GM12878 (cell line): ENCODE data around the gene WNK1. TPM values are rescaled to one million over a fixed set of nuclear protein-coding genes. Genes with fewer than 3 reads are reported as not detected.

ENCODE experiments used
- BMI1 ChIP-seq: fragments of 450-650 bp; IDR thresholded peaks from 2 replicates; pipeline ENCODE4 v1.6.1; 2016; ENCODE audit warnings: mild to moderate bottlenecking, moderate library complexity, borderline replicate concordance
- CBX5 ChIP-seq: sonication (generic); IDR thresholded peaks from 2 replicates; pipeline ENCODE4 v1.6.1; 2016; ENCODE audit warnings: low read depth, moderate library complexity, mild to moderate bottlenecking, inconsistent platforms
- EED ChIP-seq: sonication (generic); IDR thresholded peaks from 2 replicates; pipeline ENCODE4 v1.6.1; 2016; ENCODE audit warnings: antibody characterized with exemption, low read depth
- EGR1 ChIP-seq, 2 experiments: IDR thresholded peaks; 1 replicate in 1 of 2; 2 replicates in 1 of 2; pipeline ENCODE4 v1.6.1; 2011 to 2012; ENCODE audit warnings: low read depth in 2 of 2, low read length in 2 of 2, borderline replicate concordance in 1 of 2, mild to moderate bottlenecking in 1 of 2, moderate library complexity in 1 of 2
- HDAC2 ChIP-seq: fragments of 200-600 bp; sonication (generic); IDR thresholded peaks from 2 replicates; pipeline ENCODE4 v1.6.1; 2017
- HDAC6 ChIP-seq: fragments of 200-600 bp; sonication (generic); IDR thresholded peaks from one replicate; pipeline ENCODE4 v1.8.0; 2017; ENCODE audit warnings: antibody characterized with exemption; ENCODE audit not compliant: unreplicated experiment
- IKZF2 ChIP-seq, 2 experiments: fragments of 450-650 bp; IDR thresholded peaks; 2 replicates each; pipeline ENCODE4 v1.6.1; 2017; ENCODE audit warnings: mild to moderate bottlenecking in 2 of 2, moderate library complexity in 2 of 2
- KAT2A ChIP-seq: conservative IDR thresholded peaks from 2 replicates; pipeline ENCODE4 v1.6.1; 2011; ENCODE audit warnings: low read depth, low read length; ENCODE audit not compliant: control insufficient read depth
- MAX ChIP-seq: IDR thresholded peaks from 2 replicates; pipeline ENCODE4 v1.6.1; 2012; ENCODE audit warnings: low read depth, low read length, improper control_type of control experiment
- RFX5 ChIP-seq: IDR thresholded peaks from 2 replicates; pipeline ENCODE4 v1.6.1; 2011; ENCODE audit warnings: low read depth, low read length, improper control_type of control experiment
- SPI1 ChIP-seq: IDR thresholded peaks from 2 replicates; pipeline ENCODE4 v1.6.1; 2011; ENCODE audit warnings: low read depth, mild to moderate bottlenecking, low read length, moderate library complexity, borderline replicate concordance; ENCODE audit not compliant: insufficient read depth
- ZNF384 ChIP-seq: IDR thresholded peaks from 2 replicates; pipeline ENCODE4 v1.6.1; 2012; ENCODE audit warnings: low read depth, mild to moderate bottlenecking, low read length, improper control_type of control experiment, borderline replicate concordance
- polyA plus RNA-seq, 11 experiments: library from polyadenylated mRNA; depleted of rRNA in 4 of 11; unstranded in 6 of 11; stranded (reverse) in 5 of 11; fragments of >200 nt; fragmentation: Nextera tagmentation in 4 of 11; fragmentation: Illumina TruSeq in 1 of 11; extraction: Ambion mirVana in 4 of 11; extraction: Trizol in 1 of 11; gene quantifications; 1 replicate in 1 of 11; 2 replicates in 10 of 11; pipeline versions ENCODE4 v1.2.1 to v1.2.3, GENCODE V29; 2011 to 2016; ENCODE audit warnings: inconsistent platforms in 2 of 11, missing spikeins in 2 of 11, low read depth in 1 of 11
- total RNA-seq, 4 experiments: library from RNA; depleted of rRNA in 3 of 4; stranded (reverse); fragments of >200 nt in 3 of 4; fragmentation: Illumina TruSeq in 1 of 4; extraction: Trizol in 1 of 4; gene quantifications; 2 replicates each; pipeline versions ENCODE4 v1.2.1 to v1.2.3, GENCODE V29; 2013 to 2021
- TF ChIP-seq, protein P1 (sequence below): IDR thresholded peaks from 2 replicates; pipeline ENCODE4 v1.6.1; 2012; ENCODE audit warnings: mild to moderate bottlenecking, low read depth, low read length
- TF ChIP-seq, protein P2 (sequence below): IDR thresholded peaks from 2 replicates; pipeline ENCODE4 v1.6.1; 2011; ENCODE audit warnings: mild to moderate bottlenecking, low read depth, low read length, moderate library complexity; ENCODE audit not compliant: insufficient replicate concordance

The WNK1 gene
- total and polyA plus RNA-seq, 10 of the 15 experiments (the other 5 are each of a cell fraction or from before 2014, with no cell fraction given): 9.6 to 151 (median 86.6) TPM

GRCh38 chr12:848173-848865 lies 95.9 kb downstream of the WNK1 start (continued):
- TF ChIP-seq, protein P1, sequence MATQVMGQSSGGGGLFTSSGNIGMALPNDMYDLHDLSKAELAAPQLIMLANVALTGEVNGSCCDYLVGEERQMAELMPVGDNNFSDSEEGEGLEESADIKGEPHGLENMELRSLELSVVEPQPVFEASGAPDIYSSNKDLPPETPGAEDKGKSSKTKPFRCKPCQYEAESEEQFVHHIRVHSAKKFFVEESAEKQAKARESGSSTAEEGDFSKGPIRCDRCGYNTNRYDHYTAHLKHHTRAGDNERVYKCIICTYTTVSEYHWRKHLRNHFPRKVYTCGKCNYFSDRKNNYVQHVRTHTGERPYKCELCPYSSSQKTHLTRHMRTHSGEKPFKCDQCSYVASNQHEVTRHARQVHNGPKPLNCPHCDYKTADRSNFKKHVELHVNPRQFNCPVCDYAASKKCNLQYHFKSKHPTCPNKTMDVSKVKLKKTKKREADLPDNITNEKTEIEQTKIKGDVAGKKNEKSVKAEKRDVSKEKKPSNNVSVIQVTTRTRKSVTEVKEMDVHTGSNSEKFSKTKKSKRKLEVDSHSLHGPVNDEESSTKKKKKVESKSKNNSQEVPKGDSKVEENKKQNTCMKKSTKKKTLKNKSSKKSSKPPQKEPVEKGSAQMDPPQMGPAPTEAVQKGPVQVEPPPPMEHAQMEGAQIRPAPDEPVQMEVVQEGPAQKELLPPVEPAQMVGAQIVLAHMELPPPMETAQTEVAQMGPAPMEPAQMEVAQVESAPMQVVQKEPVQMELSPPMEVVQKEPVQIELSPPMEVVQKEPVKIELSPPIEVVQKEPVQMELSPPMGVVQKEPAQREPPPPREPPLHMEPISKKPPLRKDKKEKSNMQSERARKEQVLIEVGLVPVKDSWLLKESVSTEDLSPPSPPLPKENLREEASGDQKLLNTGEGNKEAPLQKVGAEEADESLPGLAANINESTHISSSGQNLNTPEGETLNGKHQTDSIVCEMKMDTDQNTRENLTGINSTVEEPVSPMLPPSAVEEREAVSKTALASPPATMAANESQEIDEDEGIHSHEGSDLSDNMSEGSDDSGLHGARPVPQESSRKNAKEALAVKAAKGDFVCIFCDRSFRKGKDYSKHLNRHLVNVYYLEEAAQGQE: no peak
- TF ChIP-seq RFX5 (no peak), HDAC6 (no peak), MAX (no peak), HDAC2 (no peak), KAT2A (no peak), BMI1 (no peak), SPI1 (no peak), IKZF2 (IDR thresholded peaks at IDR 0.05) (no peak), EED (no peak), CBX5 (no peak), EGR1 (IDR thresholded peaks at IDR 0.05; ENCODE audit: borderline replicate concordance in 1 of 2, low read depth in 2 of 2, low read length in 2 of 2) (no peak), ZNF384 (no peak)
- TF ChIP-seq, protein P2, sequence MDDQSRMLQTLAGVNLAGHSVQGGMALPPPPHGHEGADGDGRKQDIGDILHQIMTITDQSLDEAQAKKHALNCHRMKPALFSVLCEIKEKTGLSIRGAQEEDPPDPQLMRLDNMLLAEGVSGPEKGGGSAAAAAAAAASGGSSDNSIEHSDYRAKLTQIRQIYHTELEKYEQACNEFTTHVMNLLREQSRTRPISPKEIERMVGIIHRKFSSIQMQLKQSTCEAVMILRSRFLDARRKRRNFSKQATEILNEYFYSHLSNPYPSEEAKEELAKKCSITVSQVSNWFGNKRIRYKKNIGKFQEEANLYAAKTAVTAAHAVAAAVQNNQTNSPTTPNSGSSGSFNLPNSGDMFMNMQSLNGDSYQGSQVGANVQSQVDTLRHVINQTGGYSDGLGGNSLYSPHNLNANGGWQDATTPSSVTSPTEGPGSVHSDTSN: no peak
